Measurements from ENCODE around the gene ESR1.

GRCh38 chr6:151885234-151885633 is 77.8 kb downstream of the ESR1 start:
- TF ChIP-seq CTCF (IDR thresholded peaks at IDR 0.05) (no peak), EZH2 (IDR thresholded peaks at IDR 0.05) (no peak)
